Panc1 (cell line): ENCODE data around the gene DGCR6. TPM values are rescaled to one million over a fixed set of nuclear protein-coding genes. Genes with fewer than 3 reads are reported as not detected.
"Not testable (repeated sequence)": the region's sequence is repeated elsewhere in the genome, so short reads cannot be mapped to it uniquely, and the experiment has no call there.

Source experiments
- ATAC-seq: fragments of 200-7000 bp; cut with Tn5 transposase; 2 replicates; pipeline ENCODE4 v1.9.1; 2020; ENCODE audit warnings: mild to moderate bottlenecking, moderate library complexity
- BruUV-seq: library from RNA; stranded (reverse); fragments of 400-500 nt; replicated peaks from 2 replicates; lab custom pipeline; 2021; lab: Mats Ljungman, UMichigan
- CTCF ChIA-PET: fragments of 300-600 bp; sonication (Branson Sonifier 250); formaldehyde crosslinking; loops from one replicate; lab custom pipeline; 2022; ENCODE audit warnings: antibody characterized with exemption; lab: Charles Lee
- POLR2A ChIA-PET: fragments of 300-600 bp; sonication (Branson Sonifier 250); formaldehyde crosslinking; loops from one replicate; lab custom pipeline; 2022; ENCODE audit warnings: antibody characterized with exemption; lab: Charles Lee
- DNase-seq: peaks from one replicate; pipeline ENCODE4 v3.0.0-alpha.2; 2010; ENCODE audit warnings: low read depth, low spot score
- H3K27ac ChIP-seq: 2 replicates; pipeline ENCODE4 v1.5.1; 2011; ENCODE audit warnings: mild to moderate bottlenecking, low read length, inconsistent platforms
- H3K27me3 ChIP-seq: fragments of 200-500 bp; sonication (Bioruptor generic); 2 replicates; pipeline ENCODE4 v1.6.0; 2014; ENCODE audit warnings: low read length, inconsistent platforms; ENCODE audit not compliant: control insufficient read depth, insufficient read depth
- H3K36me3 ChIP-seq: fragments of 200-500 bp; sonication (Bioruptor generic); 2 replicates; pipeline ENCODE4 v1.5.1; 2014; ENCODE audit warnings: inconsistent platforms, mild to moderate bottlenecking, low read length, moderate library complexity; ENCODE audit not compliant: control insufficient read depth, insufficient read depth
- H3K4me1 ChIP-seq: 2 replicates; pipeline ENCODE4 v1.5.1; 2011; ENCODE audit warnings: inconsistent platforms, mild to moderate bottlenecking, low read length, moderate library complexity; ENCODE audit not compliant: control insufficient read depth, insufficient read depth
- H3K4me3 ChIP-seq, 2 experiments: 2 replicates each; pipeline ENCODE4 v1.5.1; 2011 to 2012; ENCODE audit warnings: low read depth in 2 of 2, low read length in 2 of 2, mild to moderate bottlenecking in 2 of 2, inconsistent platforms in 1 of 2, moderate library complexity in 1 of 2
- H3K9me3 ChIP-seq: fragments of 200-500 bp; sonication (Bioruptor generic); 2 replicates; pipeline ENCODE4 v1.5.1; 2014; ENCODE audit warnings: low read depth, mild to moderate bottlenecking, inconsistent platforms, low read length, moderate library complexity; ENCODE audit not compliant: control insufficient read depth, insufficient read depth
- CTCF ChIP-seq: fragments of 450-650 bp; IDR thresholded peaks from 2 replicates; pipeline ENCODE4 v1.5.1; 2017; ENCODE audit warnings: mild to moderate bottlenecking
- POLR2AphosphoS5 ChIP-seq: IDR thresholded peaks from 2 replicates; pipeline ENCODE4 v1.6.1; 2012; ENCODE audit warnings: mild to moderate bottlenecking, low read depth, low read length, moderate library complexity
- REST ChIP-seq, 2 experiments: IDR thresholded peaks; 2 replicates each; pipeline ENCODE4 v1.6.1; 2011 to 2012; ENCODE audit warnings: low read depth in 2 of 2, control low read depth in 1 of 2, low read length in 1 of 2, mild to moderate bottlenecking in 1 of 2, moderate library complexity in 1 of 2; ENCODE audit not compliant: insufficient read depth in 1 of 2
- SIN3A ChIP-seq: IDR thresholded peaks from 2 replicates; pipeline ENCODE4 v1.6.1; 2012; ENCODE audit warnings: low read depth, mild to moderate bottlenecking, low read length, moderate library complexity, borderline replicate concordance; ENCODE audit not compliant: insufficient read depth
- TCF7L2 ChIP-seq: IDR thresholded peaks from 2 replicates; pipeline ENCODE4 v1.6.1; 2011; ENCODE audit warnings: mild to moderate bottlenecking, low read depth, low read length, inconsistent platforms
- in situ Hi-C: cut with HindIII; loops from 2 replicates; pipeline ENCODE4 v1.10.0; 2016; ENCODE audit warnings: low sequenced_read_pairs, low pct_unique_long_range_greater_than_20kb
- intact Hi-C: fragments of 100-400 bp; cut with micrococcal nuclease; formaldehyde crosslinking; loops from one replicate; pipeline ENCODE4 v1.10.0; 2022; ENCODE audit not compliant: unreplicated experiment
- total RNA-seq: library from RNA; stranded (reverse); gene quantifications from one replicate; pipeline ENCODE4 v1.2.1, GENCODE V29; 2021; ENCODE audit not compliant: unreplicated experiment

DGCR6 gene
- total RNA-seq, 1 experiment from 2014 or later = 2.2 TPM

GRCh38 chr22:18906896-18907295, 776 bp downstream of the DGCR6 start:
- no peak for TF ChIP-seq CTCF
- no peak for TF ChIP-seq SIN3A
- TF ChIP-seq TCF7L2 = no peak
- no peak for TF ChIP-seq POLR2AphosphoS5
- no peak for TF ChIP-seq REST (IDR thresholded peaks at IDR 0.05; ENCODE audit: insufficient read depth in 1 of 2, low read depth in 2 of 2, low read length in 1 of 2)
- H3K27ac ChIP-seq = no peak overlapping the region
- in situ Hi-C loops = no loop called here
- no peak overlapping the region for H3K4me3 ChIP-seq
- no TSS peak for BruUV-seq
- no peaks in the 10 kb centered on the region for H3K27me3 ChIP-seq
- CTCF ChIA-PET = no interaction called here
- no peaks in the 10 kb centered on the region for H3K36me3 ChIP-seq
- intact Hi-C loops = no loop called here
- POLR2A ChIA-PET = no interaction called here
- no peaks in the 10 kb centered on the region for H3K9me3 ChIP-seq
- H3K4me1 ChIP-seq = no peaks in the 10 kb centered on the region
- DNase-seq = no peak
- no peak for ATAC-seq

GRCh38 chr22:18909556-18909955, 3.4 kb downstream of the DGCR6 start:
- no peak for TF ChIP-seq CTCF
- TF ChIP-seq POLR2AphosphoS5 = no peak
- no peak for TF ChIP-seq TCF7L2
- no peak for TF ChIP-seq SIN3A
- TF ChIP-seq REST (IDR thresholded peaks at IDR 0.05; ENCODE audit: insufficient read depth in 1 of 2, low read depth in 2 of 2, low read length in 1 of 2) = no peak
- DNase-seq (no peak), ATAC-seq (no peak)
- H3K9me3 ChIP-seq = no peaks in the 10 kb centered on the region
- in situ Hi-C loops = no loop called here
- no peak overlapping the region for H3K27ac ChIP-seq
- intact Hi-C loops = no loop called here
- no TSS peak for BruUV-seq
- ChIA-PET POLR2A (no interaction called here), CTCF (interaction anchor here (0.6 kb wide), 1 partner anchor 140 kb away, joined by 10 read pairs; no protein-coding TSS in a partner anchor)
- no peaks in the 10 kb centered on the region for H3K36me3 ChIP-seq
- no peaks in the 10 kb centered on the region for H3K4me1 ChIP-seq
- H3K4me3 ChIP-seq = no peak overlapping the region
- no peaks in the 10 kb centered on the region for H3K27me3 ChIP-seq

GRCh38 chr22:18911535-18911934, 5.4 kb downstream of the DGCR6 start:
- H3K9me3 ChIP-seq, BruUV-seq, intact Hi-C loops, ATAC-seq, in situ Hi-C loops, H3K27me3 ChIP-seq, H3K27ac ChIP-seq, DNase-seq, H3K36me3 ChIP-seq, H3K4me3 ChIP-seq, H3K4me1 ChIP-seq, POLR2A ChIA-PET, CTCF ChIA-PET: not testable (repeated sequence)
